22Rv1 (cell line): ENCODE measurements around the gene FAM149A.

Source experiments
- H3K27ac ChIP-seq: fragments of 450-650 bp; 2 replicates; pipeline ENCODE4 v1.5.1; 2017
- CTCF ChIP-seq: fragments of 450-650 bp; IDR thresholded peaks from 2 replicates; pipeline ENCODE4 v1.5.1; 2017; ENCODE audit warnings: mild to moderate bottlenecking
- ZFX ChIP-seq: fragments of 450-650 bp; IDR thresholded peaks from 2 replicates; pipeline ENCODE4 v1.6.1; 2017; ENCODE audit warnings: antibody characterized with exemption, borderline replicate concordance

FAM149A gene

GRCh38 chr4:186191200-186192065, 86.9 kb downstream of the FAM149A start, which contains the start of gene CYP4V2:
TSS of gene CYP4V2 (plus strand) at chr4:186191567. CDS start at chr4:186191824, 257 bp downstream.
- no peak for TF ChIP-seq ZFX
- peak; percentile 70 for TF ChIP-seq CTCF
- peak within 1 kb of the TSS; percentile 83 for H3K27ac ChIP-seq

- no peak for TF ChIP-seq ZFX
- TF ChIP-seq CTCF: no peak
- peak overlapping the region; percentile 83 for H3K27ac ChIP-seq
Measured at GRCh38 chr4:186192066-186192612, 87.6 kb downstream of the FAM149A start.

- H3K27ac ChIP-seq: no peak overlapping the region
- TF ChIP-seq CTCF: no peak
- no peak for TF ChIP-seq ZFX
Measured at GRCh38 chr4:186193851-186194250, 89.3 kb downstream of the FAM149A start.

- no peak for TF ChIP-seq ZFX
- no peak for TF ChIP-seq CTCF
- H3K27ac ChIP-seq: no peak overlapping the region
Measured at GRCh38 chr4:186196063-186196462, 91.6 kb downstream of the FAM149A start.

- no peak overlapping the region for H3K27ac ChIP-seq
- TF ChIP-seq CTCF (no peak), ZFX (no peak)
Measured at GRCh38 chr4:186200516-186200915, 96.0 kb downstream of the FAM149A start.

- TF ChIP-seq CTCF (no peak), ZFX (no peak)
- H3K27ac ChIP-seq: no peak overlapping the region
Measured at GRCh38 chr4:186201010-186201409, 96.5 kb downstream of the FAM149A start.

- peak; percentile 94 for TF ChIP-seq CTCF
- no peak for TF ChIP-seq ZFX
- no peak overlapping the region for H3K27ac ChIP-seq
Measured at GRCh38 chr4:186201535-186202230, 97.2 kb downstream of the FAM149A start.
